ENCODE results near the gene LAPTM5.

Gene LAPTM5

DNA sequence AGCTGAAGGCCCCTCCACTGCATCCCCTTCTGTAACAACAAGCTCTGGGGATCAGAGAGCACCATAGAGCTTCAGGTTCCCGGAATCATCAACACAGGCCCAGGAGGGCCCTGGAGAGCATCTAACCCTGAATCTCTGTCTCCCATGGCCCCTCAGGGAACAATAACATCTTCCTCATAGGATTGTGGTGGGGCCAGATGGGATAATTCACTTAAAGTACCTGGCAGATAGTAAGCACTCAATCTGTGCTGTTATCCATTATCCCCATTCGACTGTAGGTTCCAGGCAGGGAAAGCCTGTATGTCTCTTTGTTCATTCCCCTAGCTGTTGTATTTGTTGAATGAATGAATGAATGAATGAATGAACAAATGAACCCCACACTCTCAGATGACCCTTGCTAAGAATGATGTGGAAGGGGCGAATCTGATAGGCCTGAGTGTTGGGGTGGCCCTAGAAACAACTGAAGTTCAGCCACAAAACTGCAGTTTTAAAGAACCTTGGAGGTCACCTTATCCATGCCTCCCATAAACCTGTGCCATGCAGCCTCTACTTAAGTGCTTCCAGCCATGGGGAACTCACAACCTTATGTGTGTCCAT, 14.5 kb downstream of the LAPTM5 start:
- no peaks in the 10 kb centered on the region for H3K9me3 ChIP-seq (replicated peaks; ENCODE audit: insufficient read depth, low read length)
- H3K4me1 ChIP-seq (ENCODE audit: low read length): peaks cover 66% of the 10 kb centered on the region
- no peaks in the 10 kb centered on the region for H3K27me3 ChIP-seq (replicated peaks; ENCODE audit: insufficient read depth, low read length)
- H3K4me3 ChIP-seq (ENCODE audit: low read length): peak overlapping the region; percentile 17
- H4K20me1 ChIP-seq (ENCODE audit: insufficient read depth, low read length): no peaks in the 10 kb centered on the region
- TF ChIP-seq EZH2 (optimal IDR thresholded peaks at IDR 0.05; ENCODE audit: low read depth, low read length) (no peak), EZH2phosphoT487 (IDR thresholded peaks at IDR 0.05; ENCODE audit: low read length) (no peak)
- TF ChIP-seq, protein P1, sequence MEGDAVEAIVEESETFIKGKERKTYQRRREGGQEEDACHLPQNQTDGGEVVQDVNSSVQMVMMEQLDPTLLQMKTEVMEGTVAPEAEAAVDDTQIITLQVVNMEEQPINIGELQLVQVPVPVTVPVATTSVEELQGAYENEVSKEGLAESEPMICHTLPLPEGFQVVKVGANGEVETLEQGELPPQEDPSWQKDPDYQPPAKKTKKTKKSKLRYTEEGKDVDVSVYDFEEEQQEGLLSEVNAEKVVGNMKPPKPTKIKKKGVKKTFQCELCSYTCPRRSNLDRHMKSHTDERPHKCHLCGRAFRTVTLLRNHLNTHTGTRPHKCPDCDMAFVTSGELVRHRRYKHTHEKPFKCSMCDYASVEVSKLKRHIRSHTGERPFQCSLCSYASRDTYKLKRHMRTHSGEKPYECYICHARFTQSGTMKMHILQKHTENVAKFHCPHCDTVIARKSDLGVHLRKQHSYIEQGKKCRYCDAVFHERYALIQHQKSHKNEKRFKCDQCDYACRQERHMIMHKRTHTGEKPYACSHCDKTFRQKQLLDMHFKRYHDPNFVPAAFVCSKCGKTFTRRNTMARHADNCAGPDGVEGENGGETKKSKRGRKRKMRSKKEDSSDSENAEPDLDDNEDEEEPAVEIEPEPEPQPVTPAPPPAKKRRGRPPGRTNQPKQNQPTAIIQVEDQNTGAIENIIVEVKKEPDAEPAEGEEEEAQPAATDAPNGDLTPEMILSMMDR (IDR thresholded peaks at IDR 0.05; ENCODE audit: low read length): no peak
- H2AFZ ChIP-seq (ENCODE audit: low read length): no peak overlapping the region
- peak overlapping the region; percentile 98 for H3K27ac ChIP-seq (ENCODE audit: low read length)
- peaks cover 87% of the 10 kb centered on the region for H3K79me2 ChIP-seq (ENCODE audit: low read length)
- peaks cover 48% of the 10 kb centered on the region for H3F3A ChIP-seq (ENCODE audit: insufficient read depth, low read length)
- peak overlapping the region; percentile 35 for H3K9ac ChIP-seq (ENCODE audit: low read length)
- H3K9me2 ChIP-seq (replicated peaks; ENCODE audit: insufficient read depth, low read length): no peaks in the 10 kb centered on the region
- DNase-seq: no peak
- peaks cover 26% of the 10 kb centered on the region for H3K36me3 ChIP-seq (replicated peaks; ENCODE audit: insufficient read depth, low read length)
- H3K4me2 ChIP-seq (ENCODE audit: low read depth, low read length): peak overlapping the region; percentile 94

DNA sequence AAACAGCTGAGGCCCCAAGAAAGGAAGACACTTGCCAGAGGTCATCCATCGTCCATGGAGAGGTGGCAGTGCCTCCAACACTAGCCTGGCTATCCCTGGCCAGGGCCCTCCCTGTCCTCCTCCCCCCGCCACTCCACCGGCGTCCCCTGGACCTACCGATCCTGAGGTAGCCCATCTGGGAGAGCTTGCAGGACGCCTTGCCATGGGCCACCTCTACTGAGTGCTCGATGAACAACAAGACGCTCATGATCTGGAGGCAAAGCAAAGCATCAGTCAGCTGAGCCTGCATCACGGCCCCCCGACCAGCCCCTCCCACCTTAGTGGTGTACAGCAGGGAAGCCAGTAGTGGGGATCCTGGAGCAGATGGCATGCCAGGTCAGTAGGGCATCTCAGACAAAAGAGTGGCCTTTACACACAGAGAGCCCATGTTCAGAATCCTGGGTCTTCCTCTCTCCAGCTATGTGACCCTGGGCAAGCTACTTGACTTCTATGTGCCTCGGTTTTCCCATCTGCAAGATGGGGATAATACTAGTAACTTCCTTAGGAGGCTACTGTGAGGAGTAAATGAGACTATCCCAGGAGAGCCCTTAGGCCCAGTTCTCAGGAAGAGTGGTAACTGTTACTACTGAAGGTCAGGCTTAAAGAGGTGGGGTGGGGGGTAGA, 15.1 kb downstream of the LAPTM5 start:
- H3K4me2 ChIP-seq (ENCODE audit: low read depth, low read length): peak overlapping the region; percentile 94; the same call in 1 of the 2 replicates

DNA sequence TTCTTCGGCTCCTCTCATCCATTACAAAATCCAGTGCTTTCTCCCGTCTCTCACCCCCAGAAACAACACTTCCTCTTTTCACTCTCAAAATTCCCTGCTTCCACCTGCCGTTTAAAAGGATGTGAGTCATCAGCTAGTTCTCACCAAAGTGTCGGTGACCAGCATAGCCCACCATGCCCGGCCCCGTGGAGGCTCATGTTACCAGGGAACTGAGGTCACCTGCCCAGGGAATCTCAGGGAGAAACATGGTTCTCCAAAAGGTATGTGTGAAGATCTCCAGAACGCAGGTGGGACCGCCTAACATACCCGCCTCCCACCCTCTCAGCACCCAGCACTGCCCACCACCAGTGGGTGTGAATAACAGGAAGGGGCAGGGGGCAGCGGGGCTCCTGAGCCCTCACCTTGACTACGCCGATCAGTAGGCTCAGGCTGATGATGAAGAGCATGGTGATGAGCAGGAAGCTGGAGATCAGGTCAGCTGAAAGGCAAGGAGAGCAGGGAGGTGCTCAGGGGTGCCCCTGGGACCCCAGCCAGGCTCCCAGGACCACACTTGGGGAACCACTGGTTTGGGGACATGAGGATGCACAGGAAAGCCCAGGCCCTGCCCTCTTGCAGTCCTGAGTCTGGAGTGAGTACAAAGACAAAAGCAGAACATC, 16.2 kb downstream of the LAPTM5 start:
- Histone ChIP-seq H2AFZ (ENCODE audit: low read length) (no peak overlapping the region), H3K9me2 (replicated peaks; ENCODE audit: insufficient read depth, low read length) (no peaks in the 10 kb centered on the region), H3K4me1 (ENCODE audit: low read length) (peaks cover 49% of the 10 kb centered on the region), H3K4me2 (ENCODE audit: low read depth, low read length) (no peak overlapping the region), H3K9ac (ENCODE audit: low read length) (no peak overlapping the region), H3K4me3 (ENCODE audit: low read length) (no peak overlapping the region), H3K27me3 (replicated peaks; ENCODE audit: insufficient read depth, low read length) (no peaks in the 10 kb centered on the region), H3K79me2 (ENCODE audit: low read length) (peaks cover 86% of the 10 kb centered on the region), H3K27ac (ENCODE audit: low read length) (no peak overlapping the region; the same call in 1 of the 2 replicates), H3K36me3 (replicated peaks; ENCODE audit: insufficient read depth, low read length) (peaks cover 36% of the 10 kb centered on the region), H3K9me3 (replicated peaks; ENCODE audit: insufficient read depth, low read length) (no peaks in the 10 kb centered on the region), H4K20me1 (ENCODE audit: insufficient read depth, low read length) (no peaks in the 10 kb centered on the region), H3F3A (ENCODE audit: insufficient read depth, low read length) (peaks cover 36% of the 10 kb centered on the region)
- TF ChIP-seq, protein P1 (IDR thresholded peaks at IDR 0.05; ENCODE audit: low read length): no peak
- TF ChIP-seq EZH2phosphoT487 (IDR thresholded peaks at IDR 0.05; ENCODE audit: low read length): no peak
- no peak for TF ChIP-seq EZH2 (optimal IDR thresholded peaks at IDR 0.05; ENCODE audit: low read depth, low read length)
- DNase-seq: no peak

More for the DNA sequence above, 15.1 kb downstream of the LAPTM5 start:
- Histone ChIP-seq H3K9ac (ENCODE audit: low read length) (peak overlapping the region; percentile 35; the same call in 1 of the 2 replicates), H2AFZ (ENCODE audit: low read length) (no peak overlapping the region), H3K79me2 (ENCODE audit: low read length) (peaks cover 87% of the 10 kb centered on the region), H3K27ac (ENCODE audit: low read length) (peak overlapping the region; percentile 98), H3K4me1 (ENCODE audit: low read length) (peaks cover 60% of the 10 kb centered on the region), H3K9me3 (replicated peaks; ENCODE audit: insufficient read depth, low read length) (no peaks in the 10 kb centered on the region), H3K27me3 (replicated peaks; ENCODE audit: insufficient read depth, low read length) (no peaks in the 10 kb centered on the region), H3F3A (ENCODE audit: insufficient read depth, low read length) (peaks cover 41% of the 10 kb centered on the region), H3K9me2 (replicated peaks; ENCODE audit: insufficient read depth, low read length) (no peaks in the 10 kb centered on the region), H3K4me3 (ENCODE audit: low read length) (no peak overlapping the region), H3K36me3 (replicated peaks; ENCODE audit: insufficient read depth, low read length) (peaks cover 32% of the 10 kb centered on the region), H4K20me1 (ENCODE audit: insufficient read depth, low read length) (no peaks in the 10 kb centered on the region)
- DNase-seq: no peak
- no peak for TF ChIP-seq EZH2phosphoT487 (IDR thresholded peaks at IDR 0.05; ENCODE audit: low read length)
- TF ChIP-seq EZH2 (optimal IDR thresholded peaks at IDR 0.05; ENCODE audit: low read depth, low read length): no peak
- TF ChIP-seq, protein P1 (IDR thresholded peaks at IDR 0.05; ENCODE audit: low read length): no peak

Data from MM.1S (cell line).